SK-N-SH (cell line): ENCODE results near the gene BMP5. TPM values are rescaled to one million over a fixed set of nuclear protein-coding genes. Genes with fewer than 3 reads are reported as not detected.

Experiments used
- CTCF ChIA-PET: fragments of 300-600, 350-600 bp; formaldehyde crosslinking; extraction: SDS; loops from one replicate; lab custom pipeline; 2021; lab: Yijun Ruan, JAX
- POLR2A ChIA-PET: fragments of 350-600 bp; sonication (Branson Sonifier 250); formaldehyde crosslinking; extraction: SDS; loops from one replicate; lab custom pipeline; 2020; ENCODE audit warnings: antibody characterized with exemption, inconsistent platforms; lab: Yijun Ruan, JAX
- DNase-seq: peaks from one replicate; pipeline ENCODE4 v3.0.0; 2012
- H2AFZ ChIP-seq: fragments of 200-600 bp; sonication (generic); 2 replicates; pipeline ENCODE4 v1.8.1; 2016; ENCODE audit warnings: antibody characterized with exemption, mild to moderate bottlenecking, low read depth
- H3F3A ChIP-seq: fragments of 200-600 bp; sonication (generic); replicated peaks from 2 replicates; pipeline ENCODE3; 2016; ENCODE audit warnings: antibody characterized with exemption, mild to moderate bottlenecking; ENCODE audit not compliant: insufficient read depth
- H3K27ac ChIP-seq, 2 experiments: fragments of 200-500 bp in 1 of 2; fragments of 200-600 bp in 1 of 2; sonication (Bioruptor generic) in 1 of 2; sonication (generic), shearing (Covaris generic) in 1 of 2; 2 replicates each; pipeline versions ENCODE4 v1.5.1 to v1.6.1; 2014 to 2016; ENCODE audit warnings: low read depth in 2 of 2, inconsistent platforms in 1 of 2, low read length in 1 of 2, mild to moderate bottlenecking in 1 of 2, mixed read lengths in 1 of 2
- H3K27me3 ChIP-seq: fragments of 200-600 bp; sonication (generic), shearing (Covaris generic); 2 replicates; pipeline ENCODE4 v1.6.1; 2016; ENCODE audit warnings: mixed run types; ENCODE audit not compliant: insufficient read depth
- H3K36me3 ChIP-seq, 2 experiments: fragments of 200-500 bp in 1 of 2; fragments of 200-600 bp in 1 of 2; sonication (Bioruptor generic) in 1 of 2; sonication (generic) in 1 of 2; replicated peaks in 1 of 2; 2 replicates each; pipeline versions ENCODE3 to v1.5.1; 2014 to 2016; ENCODE audit warnings: low read length in 1 of 2, mild to moderate bottlenecking in 1 of 2; ENCODE audit not compliant: insufficient read depth in 2 of 2, control insufficient read depth in 1 of 2
- H3K4me1 ChIP-seq, 2 experiments: fragments of 200-500 bp in 1 of 2; fragments of 200-600 bp in 1 of 2; sonication (Bioruptor generic) in 1 of 2; sonication (generic), shearing (Covaris generic) in 1 of 2; 2 replicates each; pipeline versions ENCODE4 v1.5.1 to v1.6.1; 2014 to 2016; ENCODE audit warnings: low read depth in 1 of 2, low read length in 1 of 2, mixed run types in 1 of 2; ENCODE audit not compliant: insufficient read depth in 2 of 2, control insufficient read depth in 1 of 2
- H3K4me2 ChIP-seq: fragments of 200-600 bp; sonication (generic), shearing (Covaris generic); 2 replicates; pipeline ENCODE4 v1.6.1; 2017; ENCODE audit warnings: mixed run types
- H3K4me3 ChIP-seq, 2 experiments: fragments of 200-500 bp in 1 of 2; fragments of 200-600 bp in 1 of 2; sonication (Bioruptor generic) in 1 of 2; sonication (generic), shearing (Covaris generic) in 1 of 2; 2 replicates each; pipeline versions ENCODE4 v1.5.1 to v1.8.1; 2014 to 2016; ENCODE audit warnings: low read depth in 2 of 2, inconsistent platforms in 1 of 2, low read length in 1 of 2, mild to moderate bottlenecking in 1 of 2, mixed read lengths in 1 of 2, moderate library complexity in 1 of 2
- H3K79me2 ChIP-seq: fragments of 200-600 bp; sonication (generic); 2 replicates; pipeline ENCODE4 v1.8.1; 2017; ENCODE audit warnings: mild to moderate bottlenecking; ENCODE audit not compliant: insufficient read depth
- H3K9ac ChIP-seq: fragments of 200-600 bp; sonication (generic); 2 replicates; pipeline ENCODE4 v1.6.1; 2017; ENCODE audit warnings: mixed run types
- H3K9me2 ChIP-seq: fragments of 200-600 bp; sonication (generic); 2 replicates; pipeline ENCODE4 v1.6.1; 2017; ENCODE audit warnings: mixed run types
- H3K9me3 ChIP-seq: fragments of 200-600 bp; sonication (generic); 2 replicates; pipeline ENCODE4 v1.6.1; 2017; ENCODE audit warnings: mixed run types, mild to moderate bottlenecking, moderate library complexity
- H4K20me1 ChIP-seq: fragments of 200-600 bp; sonication (generic); 2 replicates; pipeline ENCODE4 v1.6.1; 2017; ENCODE audit warnings: mild to moderate bottlenecking, mixed run types; ENCODE audit not compliant: insufficient read depth
- CHD2 ChIP-seq: fragments of 150-350 bp; IDR thresholded peaks from 2 replicates; pipeline ENCODE4 v1.6.1; 2018; ENCODE audit warnings: low read length; ENCODE audit not compliant: partially characterized antibody
- EP300 ChIP-seq, 2 experiments: IDR thresholded peaks; 2 replicates each; pipeline versions ENCODE4 v1.4.0 to v1.6.1; 2012; ENCODE audit warnings: borderline replicate concordance in 1 of 2, low read depth in 1 of 2, low read length in 1 of 2
- GATA2 ChIP-seq: sonication (generic); formaldehyde crosslinking; IDR thresholded peaks from 2 replicates; pipeline ENCODE4 v1.5.0; 2020; ENCODE audit warnings: mild to moderate bottlenecking, missing genetic modification reagents
- MEF2A ChIP-seq: IDR thresholded peaks from 2 replicates; pipeline ENCODE4 v1.4.0; 2012; ENCODE audit warnings: low read depth, borderline replicate concordance
- MXI1 ChIP-seq: IDR thresholded peaks from 2 replicates; pipeline ENCODE4 v1.6.1; 2012; ENCODE audit warnings: mild to moderate bottlenecking, low read depth, low read length, improper control_type of control experiment
- NFIC ChIP-seq: IDR thresholded peaks from 2 replicates; pipeline ENCODE4 v1.4.0; 2012; ENCODE audit warnings: borderline replicate concordance
- NRF1 ChIP-seq: IDR thresholded peaks from 2 replicates; pipeline ENCODE4 v1.6.1; 2012; ENCODE audit warnings: low read depth, mild to moderate bottlenecking, low read length
- RAD21 ChIP-seq: IDR thresholded peaks from 2 replicates; pipeline ENCODE4 v1.6.1; 2012; ENCODE audit warnings: mild to moderate bottlenecking, low read length
- RCOR1 ChIP-seq: fragments of 150-350 bp; IDR thresholded peaks from 2 replicates; pipeline ENCODE4 v1.6.1; 2017; ENCODE audit warnings: antibody characterized with exemption, low read length
- SMC3 ChIP-seq: IDR thresholded peaks from 2 replicates; pipeline ENCODE4 v1.6.1; 2012; ENCODE audit warnings: low read depth, low read length, improper control_type of control experiment
- TAF1 ChIP-seq: IDR thresholded peaks from 2 replicates; pipeline ENCODE4 v1.6.1; 2012; ENCODE audit warnings: low read depth, mild to moderate bottlenecking, low read length, moderate library complexity, borderline replicate concordance
- TCF12 ChIP-seq: IDR thresholded peaks from 2 replicates; pipeline ENCODE4 v1.4.0; 2012
- TEAD4 ChIP-seq: IDR thresholded peaks from 2 replicates; pipeline ENCODE4 v1.4.0; 2012; ENCODE audit warnings: mild to moderate bottlenecking, borderline replicate concordance; ENCODE audit not compliant: insufficient read depth
- WGBS: methylation state at CpG from one replicate; pipeline ENCODE4 v1.1.6; 2017; ENCODE audit warnings: low lambda C conversion rate; 5-methylcytosine and 5-hydroxymethylcytosine counted together
- polyA plus RNA-seq, 3 experiments: library from polyadenylated mRNA; depleted of rRNA; stranded (reverse); fragments of >200 nt; gene quantifications; 2 replicates each; pipeline ENCODE4 v1.2.3, GENCODE V29; 2012
- TF ChIP-seq, protein P1 (sequence below): fragments of 200-600 bp; sonication (generic); IDR thresholded peaks from 2 replicates; pipeline ENCODE4 v1.6.1; 2017; ENCODE audit warnings: antibody characterized with exemption, mild to moderate bottlenecking, moderate library complexity
- TF ChIP-seq, protein P2 (sequence below): IDR thresholded peaks from 2 replicates; pipeline ENCODE4 v1.4.0; 2012; ENCODE audit warnings: low read depth
- TF ChIP-seq, protein P3 (sequence below): fragments of 150-350 bp; IDR thresholded peaks from 2 replicates; pipeline ENCODE4 v1.6.1; 2017; ENCODE audit warnings: antibody characterized with exemption, low read length, low read depth, borderline replicate concordance
- TF ChIP-seq, protein P4 (sequence below): IDR thresholded peaks from 2 replicates; pipeline ENCODE4 v1.6.1; 2012; ENCODE audit warnings: mild to moderate bottlenecking, low read depth, low read length, moderate library complexity

BMP5 gene
- polyA plus RNA-seq, 1 of the 3 experiments (the other 2 are of a cell fraction): 0.05 TPM

DNA sequence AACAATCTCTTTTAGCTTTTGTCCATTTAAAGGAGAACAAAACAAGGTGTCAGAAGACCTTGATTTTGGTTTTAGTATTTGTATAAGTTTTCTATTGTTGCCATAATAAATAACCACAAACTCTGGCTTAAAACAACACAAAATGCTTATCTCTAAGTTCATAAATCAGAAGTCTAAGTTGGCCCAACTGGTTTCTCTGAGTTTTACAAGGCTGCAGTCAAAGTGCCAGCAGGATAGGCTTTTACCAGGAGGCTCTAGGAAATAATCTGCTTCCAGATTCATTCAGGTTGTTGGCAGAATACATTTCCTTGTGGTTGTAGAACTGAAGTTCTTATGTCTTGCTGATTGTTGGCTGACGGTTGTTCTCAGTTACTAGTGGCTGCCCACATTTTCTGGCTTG is 149.2 kb downstream of the BMP5 start:
- H3K9ac ChIP-seq: no peak overlapping the region
- H3K36me3 ChIP-seq: no peaks in the 10 kb centered on the region
- no peak overlapping the region for H2AFZ ChIP-seq
- no peaks in the 10 kb centered on the region for H3F3A ChIP-seq
- no peak for DNase-seq
- CTCF ChIA-PET: no interaction called here
- no peak overlapping the region for H3K4me2 ChIP-seq
- H3K79me2 ChIP-seq: no peaks in the 10 kb centered on the region
- TF ChIP-seq, protein P1, sequence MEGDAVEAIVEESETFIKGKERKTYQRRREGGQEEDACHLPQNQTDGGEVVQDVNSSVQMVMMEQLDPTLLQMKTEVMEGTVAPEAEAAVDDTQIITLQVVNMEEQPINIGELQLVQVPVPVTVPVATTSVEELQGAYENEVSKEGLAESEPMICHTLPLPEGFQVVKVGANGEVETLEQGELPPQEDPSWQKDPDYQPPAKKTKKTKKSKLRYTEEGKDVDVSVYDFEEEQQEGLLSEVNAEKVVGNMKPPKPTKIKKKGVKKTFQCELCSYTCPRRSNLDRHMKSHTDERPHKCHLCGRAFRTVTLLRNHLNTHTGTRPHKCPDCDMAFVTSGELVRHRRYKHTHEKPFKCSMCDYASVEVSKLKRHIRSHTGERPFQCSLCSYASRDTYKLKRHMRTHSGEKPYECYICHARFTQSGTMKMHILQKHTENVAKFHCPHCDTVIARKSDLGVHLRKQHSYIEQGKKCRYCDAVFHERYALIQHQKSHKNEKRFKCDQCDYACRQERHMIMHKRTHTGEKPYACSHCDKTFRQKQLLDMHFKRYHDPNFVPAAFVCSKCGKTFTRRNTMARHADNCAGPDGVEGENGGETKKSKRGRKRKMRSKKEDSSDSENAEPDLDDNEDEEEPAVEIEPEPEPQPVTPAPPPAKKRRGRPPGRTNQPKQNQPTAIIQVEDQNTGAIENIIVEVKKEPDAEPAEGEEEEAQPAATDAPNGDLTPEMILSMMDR: no peak
- TF ChIP-seq TCF12 (no peak), CHD2 (no peak), NFIC (no peak), MXI1 (no peak)
- TF ChIP-seq, protein P2, sequence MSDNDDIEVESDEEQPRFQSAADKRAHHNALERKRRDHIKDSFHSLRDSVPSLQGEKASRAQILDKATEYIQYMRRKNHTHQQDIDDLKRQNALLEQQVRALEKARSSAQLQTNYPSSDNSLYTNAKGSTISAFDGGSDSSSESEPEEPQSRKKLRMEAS: no peak
- H3K27me3 ChIP-seq: no peaks in the 10 kb centered on the region
- H3K9me2 ChIP-seq: no peaks in the 10 kb centered on the region
- 28% methylated on average over 1 of the region's 1 CpG for WGBS
- no peak overlapping the region for H3K4me3 ChIP-seq
- no peaks in the 10 kb centered on the region for H3K4me1 ChIP-seq
- H3K27ac ChIP-seq: no peak overlapping the region
- POLR2A ChIA-PET: no interaction called here
- H4K20me1 ChIP-seq: no peaks in the 10 kb centered on the region
- H3K9me3 ChIP-seq: no peaks in the 10 kb centered on the region

DNA sequence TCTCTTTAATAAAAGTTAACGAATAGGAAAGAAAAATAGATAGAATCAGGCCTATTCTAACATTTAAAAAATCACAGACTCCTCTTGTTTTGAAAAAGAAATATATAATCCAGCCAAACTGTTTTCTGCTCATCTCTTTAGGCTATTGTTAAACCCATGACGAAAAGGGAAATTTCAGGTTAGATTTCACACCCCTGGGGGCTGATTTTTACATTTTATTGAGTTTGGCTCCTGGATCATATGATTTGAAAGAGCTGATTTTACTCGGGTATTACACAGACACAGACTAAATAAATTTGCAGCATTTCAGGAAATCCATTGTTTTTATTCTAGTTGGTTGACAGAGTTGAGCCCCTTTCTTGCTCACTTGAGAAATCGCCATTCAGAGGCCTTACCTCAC is 160.6 kb downstream of the BMP5 start:
- no peaks in the 10 kb centered on the region for H3K27me3 ChIP-seq
- no peaks in the 10 kb centered on the region for H3K79me2 ChIP-seq
- no peak for DNase-seq
- TF ChIP-seq, protein P3, sequence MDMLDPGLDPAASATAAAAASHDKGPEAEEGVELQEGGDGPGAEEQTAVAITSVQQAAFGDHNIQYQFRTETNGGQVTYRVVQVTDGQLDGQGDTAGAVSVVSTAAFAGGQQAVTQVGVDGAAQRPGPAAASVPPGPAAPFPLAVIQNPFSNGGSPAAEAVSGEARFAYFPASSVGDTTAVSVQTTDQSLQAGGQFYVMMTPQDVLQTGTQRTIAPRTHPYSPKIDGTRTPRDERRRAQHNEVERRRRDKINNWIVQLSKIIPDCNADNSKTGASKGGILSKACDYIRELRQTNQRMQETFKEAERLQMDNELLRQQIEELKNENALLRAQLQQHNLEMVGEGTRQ: no peak
- TF ChIP-seq MEF2A: no peak
- no peak for TF ChIP-seq NFIC
- H2AFZ ChIP-seq: no peak overlapping the region
- no peak overlapping the region for H3K4me3 ChIP-seq
- no peak overlapping the region for H3K27ac ChIP-seq
- no peak overlapping the region for H3K4me2 ChIP-seq
- H3K9me2 ChIP-seq: no peaks in the 10 kb centered on the region
- H3K9ac ChIP-seq: no peak overlapping the region
- no peaks in the 10 kb centered on the region for H3K4me1 ChIP-seq
- POLR2A ChIA-PET: no interaction called here
- H4K20me1 ChIP-seq: no peaks in the 10 kb centered on the region
- no peaks in the 10 kb centered on the region for H3K9me3 ChIP-seq
- H3K36me3 ChIP-seq: no peaks in the 10 kb centered on the region
- CTCF ChIA-PET: interaction anchor here (1.3 kb wide), 1 partner anchor 14 kb away, joined by 4 read pairs; no protein-coding TSS in a partner anchor
- WGBS: 41% methylated on average over 4 of the region's 4 CpGs
- no peaks in the 10 kb centered on the region for H3F3A ChIP-seq

DNA sequence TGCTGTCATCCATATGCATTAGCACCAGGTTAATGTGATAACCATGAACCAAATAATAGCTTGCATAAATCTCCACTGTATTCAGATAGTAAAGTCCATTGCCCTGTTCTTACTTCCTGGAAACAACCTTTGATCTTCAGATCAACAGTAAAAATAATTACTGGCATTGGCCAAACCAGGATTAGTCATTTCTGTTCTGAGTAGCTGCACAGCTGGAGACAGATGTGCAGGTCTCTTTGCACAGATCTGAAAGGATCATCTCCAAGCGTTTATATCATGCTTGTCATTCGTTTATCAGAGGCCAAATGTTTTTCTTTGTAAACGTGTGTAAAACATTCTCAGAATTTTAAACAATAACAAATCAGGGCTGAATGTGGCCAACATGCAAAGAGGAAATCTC is 162.0 kb downstream of the BMP5 start:
- no peak overlapping the region for H3K4me2 ChIP-seq
- DNase-seq: no peak
- CTCF ChIA-PET: no interaction called here
- TF ChIP-seq RAD21 (no peak), TEAD4 (no peak), TAF1 (no peak), RCOR1 (no peak), GATA2 (CRISPR knock-in tag) (no peak), SMC3 (no peak), NFIC (no peak), EP300 (IDR thresholded peaks at IDR 0.05; ENCODE audit: borderline replicate concordance in 1 of 2, low read depth in 1 of 2, low read length in 1 of 2) (no peak), NRF1 (no peak)
- TF ChIP-seq, protein P4, sequence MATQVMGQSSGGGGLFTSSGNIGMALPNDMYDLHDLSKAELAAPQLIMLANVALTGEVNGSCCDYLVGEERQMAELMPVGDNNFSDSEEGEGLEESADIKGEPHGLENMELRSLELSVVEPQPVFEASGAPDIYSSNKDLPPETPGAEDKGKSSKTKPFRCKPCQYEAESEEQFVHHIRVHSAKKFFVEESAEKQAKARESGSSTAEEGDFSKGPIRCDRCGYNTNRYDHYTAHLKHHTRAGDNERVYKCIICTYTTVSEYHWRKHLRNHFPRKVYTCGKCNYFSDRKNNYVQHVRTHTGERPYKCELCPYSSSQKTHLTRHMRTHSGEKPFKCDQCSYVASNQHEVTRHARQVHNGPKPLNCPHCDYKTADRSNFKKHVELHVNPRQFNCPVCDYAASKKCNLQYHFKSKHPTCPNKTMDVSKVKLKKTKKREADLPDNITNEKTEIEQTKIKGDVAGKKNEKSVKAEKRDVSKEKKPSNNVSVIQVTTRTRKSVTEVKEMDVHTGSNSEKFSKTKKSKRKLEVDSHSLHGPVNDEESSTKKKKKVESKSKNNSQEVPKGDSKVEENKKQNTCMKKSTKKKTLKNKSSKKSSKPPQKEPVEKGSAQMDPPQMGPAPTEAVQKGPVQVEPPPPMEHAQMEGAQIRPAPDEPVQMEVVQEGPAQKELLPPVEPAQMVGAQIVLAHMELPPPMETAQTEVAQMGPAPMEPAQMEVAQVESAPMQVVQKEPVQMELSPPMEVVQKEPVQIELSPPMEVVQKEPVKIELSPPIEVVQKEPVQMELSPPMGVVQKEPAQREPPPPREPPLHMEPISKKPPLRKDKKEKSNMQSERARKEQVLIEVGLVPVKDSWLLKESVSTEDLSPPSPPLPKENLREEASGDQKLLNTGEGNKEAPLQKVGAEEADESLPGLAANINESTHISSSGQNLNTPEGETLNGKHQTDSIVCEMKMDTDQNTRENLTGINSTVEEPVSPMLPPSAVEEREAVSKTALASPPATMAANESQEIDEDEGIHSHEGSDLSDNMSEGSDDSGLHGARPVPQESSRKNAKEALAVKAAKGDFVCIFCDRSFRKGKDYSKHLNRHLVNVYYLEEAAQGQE: no peak

More for the DNA sequence above, 162.0 kb downstream of the BMP5 start:
- no peaks in the 10 kb centered on the region for H3K36me3 ChIP-seq
- H3K4me1 ChIP-seq: no peaks in the 10 kb centered on the region
- no peak overlapping the region for H3K4me3 ChIP-seq
- H2AFZ ChIP-seq: no peak overlapping the region
- WGBS: 23% methylated on average over 3 of the region's 3 CpGs
- H3K9ac ChIP-seq: no peak overlapping the region
- no peaks in the 10 kb centered on the region for H3K27me3 ChIP-seq
- H3K9me3 ChIP-seq: no peaks in the 10 kb centered on the region
- POLR2A ChIA-PET: no interaction called here
- H3K79me2 ChIP-seq: no peaks in the 10 kb centered on the region
- no peaks in the 10 kb centered on the region for H4K20me1 ChIP-seq
- no peaks in the 10 kb centered on the region for H3F3A ChIP-seq
- H3K9me2 ChIP-seq: no peaks in the 10 kb centered on the region
- H3K27ac ChIP-seq: no peak overlapping the region
